GM12872 (cell line): ENCODE data around the gene TRIM15.

ENCODE experiments used
- TF ChIP-seq, protein P1 (sequence below): IDR thresholded peaks from 3 replicates; pipeline ENCODE4 v1.5.1; 2011; ENCODE audit warnings: low read depth, mild to moderate bottlenecking, low read length, moderate library complexity; ENCODE audit not compliant: insufficient read depth

The TRIM15 gene

DNA sequence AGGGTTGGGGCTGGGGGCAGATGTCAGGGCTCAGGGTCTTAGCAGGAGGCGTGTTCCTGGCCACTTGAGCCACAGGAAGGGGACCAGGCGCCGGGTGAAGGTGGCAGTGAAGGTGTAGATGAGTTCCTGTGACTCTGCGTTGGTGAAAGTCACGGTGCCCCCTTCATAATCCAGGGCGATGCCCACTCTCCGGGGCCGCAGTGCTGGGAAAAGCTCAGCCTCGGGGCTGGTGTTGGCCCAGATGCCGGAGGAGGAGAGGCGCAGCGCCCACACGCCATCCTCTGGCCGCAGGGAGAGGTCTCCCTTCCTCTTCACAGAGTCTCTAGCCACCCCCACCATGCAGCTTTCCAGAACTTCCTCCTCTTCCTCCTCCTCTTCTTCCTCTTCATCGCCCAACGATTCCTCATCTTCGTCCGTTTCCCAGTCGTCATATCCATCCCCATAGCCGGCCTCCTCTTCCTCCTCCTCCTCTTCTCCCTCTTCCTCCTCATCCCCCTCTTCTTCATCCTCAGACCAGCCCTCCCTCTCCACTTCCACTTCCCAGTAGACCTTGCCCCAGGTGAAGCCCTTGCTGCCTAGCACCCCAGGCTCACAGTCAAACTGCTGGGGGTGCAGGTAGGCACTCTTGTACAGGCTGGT, 22.6 kb downstream of the TRIM15 start:
- TF ChIP-seq, protein P1, sequence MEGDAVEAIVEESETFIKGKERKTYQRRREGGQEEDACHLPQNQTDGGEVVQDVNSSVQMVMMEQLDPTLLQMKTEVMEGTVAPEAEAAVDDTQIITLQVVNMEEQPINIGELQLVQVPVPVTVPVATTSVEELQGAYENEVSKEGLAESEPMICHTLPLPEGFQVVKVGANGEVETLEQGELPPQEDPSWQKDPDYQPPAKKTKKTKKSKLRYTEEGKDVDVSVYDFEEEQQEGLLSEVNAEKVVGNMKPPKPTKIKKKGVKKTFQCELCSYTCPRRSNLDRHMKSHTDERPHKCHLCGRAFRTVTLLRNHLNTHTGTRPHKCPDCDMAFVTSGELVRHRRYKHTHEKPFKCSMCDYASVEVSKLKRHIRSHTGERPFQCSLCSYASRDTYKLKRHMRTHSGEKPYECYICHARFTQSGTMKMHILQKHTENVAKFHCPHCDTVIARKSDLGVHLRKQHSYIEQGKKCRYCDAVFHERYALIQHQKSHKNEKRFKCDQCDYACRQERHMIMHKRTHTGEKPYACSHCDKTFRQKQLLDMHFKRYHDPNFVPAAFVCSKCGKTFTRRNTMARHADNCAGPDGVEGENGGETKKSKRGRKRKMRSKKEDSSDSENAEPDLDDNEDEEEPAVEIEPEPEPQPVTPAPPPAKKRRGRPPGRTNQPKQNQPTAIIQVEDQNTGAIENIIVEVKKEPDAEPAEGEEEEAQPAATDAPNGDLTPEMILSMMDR, result no peak

DNA sequence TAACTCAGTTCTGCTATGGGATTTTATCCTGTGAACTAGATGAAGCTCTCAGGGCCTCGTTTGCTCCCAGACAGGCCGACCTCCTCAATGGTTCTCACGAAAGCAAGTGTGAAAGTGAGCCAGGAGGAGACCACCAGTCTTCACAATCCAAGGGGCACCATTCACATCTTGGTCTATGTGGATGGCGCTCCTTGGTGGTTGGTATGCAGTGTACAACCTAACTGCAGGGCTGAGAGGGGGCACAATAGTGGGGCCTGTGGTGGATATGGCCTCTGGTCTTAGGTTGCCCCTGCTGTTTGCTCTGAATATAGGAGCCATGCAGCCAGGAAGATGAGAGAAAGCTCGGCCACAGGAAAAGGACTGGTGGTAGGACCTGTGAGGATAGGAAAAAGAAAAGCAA, 25.2 kb downstream of the TRIM15 start:
- TF ChIP-seq, protein P1, result no peak

DNA sequence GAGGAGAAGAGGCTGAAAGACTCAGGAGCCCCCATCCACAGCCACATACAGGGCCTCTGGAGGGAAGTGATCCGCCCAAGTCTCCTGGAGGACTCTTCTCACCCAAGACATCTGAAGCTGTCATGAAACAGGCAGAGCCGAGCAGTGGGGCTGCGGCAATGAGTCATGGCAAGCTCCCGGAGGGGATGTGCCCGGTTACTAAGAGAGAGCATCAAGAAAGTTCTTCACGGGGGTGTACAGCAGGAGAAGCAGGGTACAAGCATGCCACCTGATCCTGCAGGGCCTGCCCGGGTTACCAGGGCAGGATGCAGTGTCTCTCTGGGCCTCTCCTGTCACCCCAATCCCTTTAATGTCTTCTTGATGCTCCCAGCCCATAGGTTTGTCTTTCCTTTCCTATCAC, 28.7 kb downstream of the TRIM15 start:
- TF ChIP-seq, protein P1, result no peak

DNA sequence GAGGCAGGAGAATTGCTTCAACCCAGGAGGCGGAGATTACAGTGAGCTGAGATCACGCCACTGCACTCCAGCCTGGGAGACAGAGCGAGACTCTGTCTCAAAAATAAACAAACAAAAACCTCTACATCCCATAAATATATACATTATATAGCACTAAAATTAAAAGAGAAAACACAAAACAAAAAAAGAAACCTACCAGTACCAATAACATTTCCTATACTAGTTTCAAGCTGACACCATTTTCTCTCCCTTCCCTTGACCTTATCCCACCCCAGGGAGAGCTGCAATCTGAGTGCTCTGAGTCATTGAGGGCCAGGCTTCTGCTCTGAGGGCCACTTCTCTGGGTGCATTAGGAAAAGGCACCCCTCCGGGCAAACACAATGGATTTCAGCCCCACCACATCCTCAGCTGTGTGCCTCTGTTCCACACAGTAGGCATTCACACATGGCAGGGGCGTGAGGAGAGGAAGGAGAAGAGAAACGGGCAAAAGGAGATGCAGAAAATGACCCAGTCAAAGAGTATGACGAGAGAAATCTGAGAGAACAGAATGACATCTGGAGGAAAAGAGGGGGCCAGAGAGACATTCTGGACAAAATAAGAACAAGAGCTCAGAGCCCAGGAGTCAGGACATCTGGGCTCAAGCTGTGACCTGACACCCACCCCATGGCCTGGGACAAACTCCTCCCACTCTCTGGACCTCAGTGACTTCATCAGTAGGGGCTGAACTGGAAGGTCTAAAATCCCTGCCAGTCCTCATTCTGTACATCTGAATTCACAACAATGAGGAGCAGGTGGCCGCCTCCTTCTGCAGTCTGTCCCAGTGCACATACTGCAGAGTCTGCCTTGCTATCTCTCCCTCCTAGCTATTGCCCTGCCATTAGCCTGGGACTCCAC, 31.7 kb downstream of the TRIM15 start:
- TF ChIP-seq, protein P1, result no peak

DNA sequence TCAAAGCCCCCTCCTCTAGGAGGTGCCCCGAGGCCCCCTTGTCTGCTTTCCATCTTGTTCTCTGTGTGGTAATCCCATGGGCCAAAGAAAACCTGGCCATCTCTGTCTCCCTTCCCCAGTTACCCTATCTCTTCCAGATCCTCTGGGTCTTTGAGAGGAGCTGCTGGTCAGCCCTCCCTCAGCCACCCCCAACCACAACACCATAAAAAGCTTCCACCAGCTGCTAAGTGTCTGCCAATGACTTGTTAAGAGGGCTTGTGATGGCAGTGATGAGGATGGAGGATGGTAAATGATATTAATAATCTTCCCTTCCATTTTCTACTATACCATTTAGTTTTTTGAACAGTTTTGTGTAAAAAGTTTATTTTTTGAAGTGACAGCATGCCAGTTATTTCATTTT, 32.6 kb downstream of the TRIM15 start:
- TF ChIP-seq, protein P1, result no peak

DNA sequence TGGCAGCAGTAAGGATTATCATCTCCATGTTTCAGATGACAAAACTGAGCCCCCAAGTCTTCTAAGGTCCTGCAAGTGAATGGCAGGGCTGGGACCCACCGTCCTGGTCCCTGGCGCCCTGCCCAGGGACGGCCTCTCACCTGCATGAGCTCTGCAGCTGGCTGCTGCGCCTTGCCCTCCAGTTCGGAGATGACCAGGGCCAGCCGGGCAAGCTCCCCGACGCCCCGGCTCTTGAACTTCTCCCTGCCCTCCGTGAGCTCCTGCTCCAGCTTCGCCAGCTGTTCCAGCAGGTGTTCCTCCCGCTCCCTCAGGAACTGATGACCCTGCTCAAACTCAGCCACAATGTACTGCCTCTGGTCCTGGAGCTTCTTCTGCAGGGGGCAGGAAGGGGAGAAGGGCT, 33.0 kb downstream of the TRIM15 start:
- TF ChIP-seq, protein P1, result no peak

DNA sequence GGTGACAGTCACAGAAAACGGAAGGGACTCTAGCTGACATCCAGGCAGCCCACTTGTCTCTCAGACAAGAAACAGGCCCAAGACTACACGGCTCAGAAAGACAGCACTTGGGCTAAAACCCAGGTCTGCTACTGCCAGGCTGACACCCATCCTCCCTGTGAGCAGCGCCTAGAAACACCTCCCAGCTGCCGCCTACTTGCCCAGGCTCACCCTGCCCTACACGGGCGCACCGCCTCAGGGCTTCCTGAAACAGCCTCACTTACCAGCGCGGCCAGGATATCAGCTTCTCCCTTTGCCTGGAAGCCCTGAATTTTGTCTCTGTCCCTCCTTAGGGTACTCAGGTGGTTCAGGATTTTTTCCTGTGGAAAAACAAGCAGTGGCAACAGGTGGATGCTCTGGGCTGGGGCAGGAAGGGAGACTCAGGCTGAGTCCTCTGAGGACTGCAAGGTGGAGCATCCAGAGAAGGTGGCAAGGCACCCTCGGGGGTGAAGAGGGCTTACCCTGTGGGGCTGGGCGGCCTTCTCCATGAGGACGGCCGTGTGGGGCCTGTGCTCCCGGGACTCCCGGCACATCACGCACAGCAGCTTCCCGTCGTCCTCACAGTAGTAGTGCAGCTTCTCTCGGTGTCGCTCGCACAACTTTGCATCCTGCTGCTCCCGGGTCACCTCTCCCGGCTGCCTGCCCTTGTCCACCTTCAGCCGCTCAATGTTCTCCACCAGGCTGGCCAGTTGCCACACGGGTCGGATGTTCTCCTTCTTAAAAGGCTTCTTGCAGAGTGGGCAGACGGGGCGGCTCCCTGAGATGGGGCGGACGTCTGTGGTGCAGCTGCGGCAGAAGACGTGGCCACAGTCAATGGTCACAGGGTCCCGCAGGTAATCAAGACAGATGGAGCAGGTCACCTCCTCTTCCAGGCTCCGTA, 35.1 kb downstream of the TRIM15 start:
- TF ChIP-seq, protein P1, result no peak
